ENCODE results near the gene TSPAN4. TPM values are rescaled to one million over a fixed set of nuclear protein-coding genes. Genes with fewer than 3 reads are reported as not detected.

The TSPAN4 gene
- total and polyA plus RNA-seq, 2 of the 13 experiments (the other 11 are each of a cell fraction or from before 2014, with no cell fraction given), result 31.7 to 68.3 TPM

- TF ChIP-seq ZBTB38 (CRISPR knock-in tag; IDR thresholded peaks at IDR 0.05) (no peak), SMC3 (IDR thresholded peaks at IDR 0.05; ENCODE audit: low read length) (no peak), ZNF761 (CRISPR knock-in tag; conservative IDR thresholded peaks at IDR 0.05) (0 out of 2 replicates have a peak, but pooled peaks have one; percentile 27), HNF4A (CRISPR knock-in tag; IDR thresholded peaks at IDR 0.05) (no peak), ZNF136 (CRISPR knock-in tag; IDR thresholded peaks at IDR 0.05; ENCODE audit: low read depth) (0 out of 2 replicates have a peak, but pooled peaks have one; percentile 58), ZNF577 (CRISPR knock-in tag; IDR thresholded peaks at IDR 0.05; ENCODE audit: borderline replicate concordance, low read depth) (no peak), RELA (CRISPR knock-in tag; IDR thresholded peaks at IDR 0.05) (no peak), ZNF460 (CRISPR knock-in tag; IDR thresholded peaks at IDR 0.05; ENCODE audit: borderline replicate concordance) (no peak), POGZ (CRISPR knock-in tag; IDR thresholded peaks at IDR 0.05) (no peak), MED8 (CRISPR knock-in tag; IDR thresholded peaks at IDR 0.05; ENCODE audit: insufficient replicate concordance) (no peak), ZNF597 (CRISPR knock-in tag; IDR thresholded peaks at IDR 0.05) (no peak), MTF1 (CRISPR knock-in tag; IDR thresholded peaks at IDR 0.05) (no peak), RFXANK (CRISPR knock-in tag; IDR thresholded peaks at IDR 0.05) (no peak), ELK4 (CRISPR knock-in tag; IDR thresholded peaks at IDR 0.05; ENCODE audit: borderline replicate concordance) (no peak), ZKSCAN8 (CRISPR knock-in tag; IDR thresholded peaks at IDR 0.05; ENCODE audit: borderline replicate concordance) (no peak), ZNF782 (CRISPR knock-in tag; IDR thresholded peaks at IDR 0.05; ENCODE audit: borderline replicate concordance) (no peak), PRPF4 (IDR thresholded peaks at IDR 0.05; ENCODE audit: low read depth, low read length, poor library complexity, severe bottlenecking) (no peak), ZNF468 (CRISPR knock-in tag; IDR thresholded peaks at IDR 0.05) (no peak), MLXIP (CRISPR knock-in tag; IDR thresholded peaks at IDR 0.05; ENCODE audit: borderline replicate concordance) (no peak), NFRKB (IDR thresholded peaks at IDR 0.05) (no peak), ZNF598 (CRISPR knock-in tag; IDR thresholded peaks at IDR 0.05; ENCODE audit: borderline replicate concordance) (no peak)
- TF ChIP-seq, protein P1, sequence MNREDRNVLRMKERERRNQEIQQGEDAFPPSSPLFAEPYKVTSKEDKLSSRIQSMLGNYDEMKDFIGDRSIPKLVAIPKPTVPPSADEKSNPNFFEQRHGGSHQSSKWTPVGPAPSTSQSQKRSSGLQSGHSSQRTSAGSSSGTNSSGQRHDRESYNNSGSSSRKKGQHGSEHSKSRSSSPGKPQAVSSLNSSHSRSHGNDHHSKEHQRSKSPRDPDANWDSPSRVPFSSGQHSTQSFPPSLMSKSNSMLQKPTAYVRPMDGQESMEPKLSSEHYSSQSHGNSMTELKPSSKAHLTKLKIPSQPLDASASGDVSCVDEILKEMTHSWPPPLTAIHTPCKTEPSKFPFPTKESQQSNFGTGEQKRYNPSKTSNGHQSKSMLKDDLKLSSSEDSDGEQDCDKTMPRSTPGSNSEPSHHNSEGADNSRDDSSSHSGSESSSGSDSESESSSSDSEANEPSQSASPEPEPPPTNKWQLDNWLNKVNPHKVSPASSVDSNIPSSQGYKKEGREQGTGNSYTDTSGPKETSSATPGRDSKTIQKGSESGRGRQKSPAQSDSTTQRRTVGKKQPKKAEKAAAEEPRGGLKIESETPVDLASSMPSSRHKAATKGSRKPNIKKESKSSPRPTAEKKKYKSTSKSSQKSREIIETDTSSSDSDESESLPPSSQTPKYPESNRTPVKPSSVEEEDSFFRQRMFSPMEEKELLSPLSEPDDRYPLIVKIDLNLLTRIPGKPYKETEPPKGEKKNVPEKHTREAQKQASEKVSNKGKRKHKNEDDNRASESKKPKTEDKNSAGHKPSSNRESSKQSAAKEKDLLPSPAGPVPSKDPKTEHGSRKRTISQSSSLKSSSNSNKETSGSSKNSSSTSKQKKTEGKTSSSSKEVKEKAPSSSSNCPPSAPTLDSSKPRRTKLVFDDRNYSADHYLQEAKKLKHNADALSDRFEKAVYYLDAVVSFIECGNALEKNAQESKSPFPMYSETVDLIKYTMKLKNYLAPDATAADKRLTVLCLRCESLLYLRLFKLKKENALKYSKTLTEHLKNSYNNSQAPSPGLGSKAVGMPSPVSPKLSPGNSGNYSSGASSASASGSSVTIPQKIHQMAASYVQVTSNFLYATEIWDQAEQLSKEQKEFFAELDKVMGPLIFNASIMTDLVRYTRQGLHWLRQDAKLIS (CRISPR knock-in tag; IDR thresholded peaks at IDR 0.05), result no peak
Measured at GRCh38 chr11:819129-819931, 23.3 kb upstream of the TSPAN4 start (continued).
